Activated CD8-positive, alpha-beta T cell treated with anti-CD3 and anti-CD28 coated beads for 36 hours (primary cell): ENCODE data around the gene LCN6. TPM values are rescaled to one million over a fixed set of nuclear protein-coding genes. Genes with fewer than 3 reads are reported as not detected.
"Not testable (repeated sequence)": the region's sequence is repeated elsewhere in the genome, so short reads cannot be mapped to it uniquely, and the experiment has no call there.

Source experiments
- ATAC-seq: fragments of 200-7000 bp; cut with Tn5 transposase; one replicate; pipeline ENCODE4 v1.10.0; 2021; ENCODE audit warnings: mild to moderate bottlenecking, moderate library complexity
- CTCF ChIA-PET: fragments of 350-600 bp; sonication (Branson Sonifier 250); formaldehyde crosslinking; loops from one replicate; lab custom pipeline; 2021; ENCODE audit warnings: antibody characterized with exemption; lab: Charles Lee
- POLR2A ChIA-PET: fragments of 350-600 bp; sonication (Branson Sonifier 250); formaldehyde crosslinking; loops from one replicate; lab custom pipeline; 2021; ENCODE audit warnings: antibody characterized with exemption; lab: Charles Lee
- DNase-seq: peaks from one replicate; pipeline ENCODE4 v3.0.0-alpha.2; 2020
- H3K27ac Mint-ChIP-seq: one replicate; pipeline ENCODE4 v1.8.0; 2021; ENCODE audit warnings: mild to moderate bottlenecking, mixed read lengths
- H3K27me3 Mint-ChIP-seq: one replicate; pipeline ENCODE4 v1.8.0; 2021; ENCODE audit warnings: mixed read lengths
- H3K36me3 Mint-ChIP-seq: one replicate; pipeline ENCODE4 v1.8.0; 2021; ENCODE audit warnings: low read depth, mixed read lengths
- H3K4me1 Mint-ChIP-seq: one replicate; pipeline ENCODE4 v1.8.0; 2021; ENCODE audit warnings: low read depth, mixed read lengths
- H3K4me3 Mint-ChIP-seq: one replicate; pipeline ENCODE4 v1.8.0; 2021; ENCODE audit warnings: mild to moderate bottlenecking, moderate library complexity, mixed read lengths
- H3K9me3 Mint-ChIP-seq: one replicate; pipeline ENCODE4 v1.8.0; 2021; ENCODE audit warnings: mixed read lengths
- intact Hi-C: fragments of 100-400 bp; cut with micrococcal nuclease; formaldehyde crosslinking; loops from one replicate; pipeline ENCODE4 v1.10.0; 2022
- total RNA-seq, 2 experiments: library from RNA; stranded (reverse); gene quantifications; one replicate each; pipeline ENCODE4 v1.2.3, GENCODE V29; 2021
- TF ChIP-seq, protein P1 (sequence below): fragments of 200-600 bp; IDR thresholded peaks from one replicate; pipeline ENCODE4 v1.8.0; 2022; ENCODE audit warnings: antibody characterized with exemption, mild to moderate bottlenecking

The LCN6 gene
- total RNA-seq, 2 experiments from 2014 or later = not detected

DNA sequence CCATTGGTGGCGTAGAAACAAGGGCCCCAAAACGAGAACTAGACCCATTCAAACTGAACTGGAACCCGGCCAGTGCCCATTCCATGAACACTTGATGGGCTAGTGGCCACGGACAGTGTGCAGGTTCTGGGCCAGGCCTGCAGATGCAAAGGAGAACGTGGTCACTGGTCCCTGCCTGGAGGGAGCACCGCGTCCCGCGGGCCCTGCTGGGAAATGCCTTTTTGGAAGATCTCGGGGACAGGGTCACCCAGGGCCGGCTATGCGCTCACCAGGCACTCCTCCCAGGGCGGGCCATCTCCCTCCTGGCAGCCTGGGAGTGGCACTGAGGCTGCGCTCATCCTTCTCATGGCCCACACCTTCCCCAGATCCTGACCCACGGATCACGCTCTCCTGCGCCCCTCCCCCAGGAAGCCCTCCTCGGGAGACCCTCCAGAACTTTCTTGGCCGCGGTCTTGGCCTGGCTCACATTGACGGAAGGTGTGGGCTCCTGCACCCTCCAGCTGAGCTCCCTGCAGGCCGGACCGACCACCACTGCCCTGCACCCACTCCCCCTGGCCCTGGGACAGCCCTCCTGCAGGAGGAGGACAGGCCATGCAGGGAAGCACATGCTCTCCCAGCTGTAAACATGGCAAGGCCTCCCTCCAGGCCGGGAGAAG, 38.7 kb downstream of the LCN6 start:
- Mint-ChIP-seq H3K9me3 (no peaks in the 10 kb centered on the region), H3K36me3 (no peaks in the 10 kb centered on the region), H3K27me3 (peaks cover 28% of the 10 kb centered on the region), H3K4me3 (no peak overlapping the region), H3K4me1 (peaks cover 2% of the 10 kb centered on the region), H3K27ac (no peak overlapping the region)
- ChIA-PET POLR2A (interaction anchor here (1.2 kb wide), 1 partner anchor 9 kb away, joined by 4 read pairs; no protein-coding TSS in a partner anchor), CTCF (no interaction called here)
- TF ChIP-seq, protein P1, sequence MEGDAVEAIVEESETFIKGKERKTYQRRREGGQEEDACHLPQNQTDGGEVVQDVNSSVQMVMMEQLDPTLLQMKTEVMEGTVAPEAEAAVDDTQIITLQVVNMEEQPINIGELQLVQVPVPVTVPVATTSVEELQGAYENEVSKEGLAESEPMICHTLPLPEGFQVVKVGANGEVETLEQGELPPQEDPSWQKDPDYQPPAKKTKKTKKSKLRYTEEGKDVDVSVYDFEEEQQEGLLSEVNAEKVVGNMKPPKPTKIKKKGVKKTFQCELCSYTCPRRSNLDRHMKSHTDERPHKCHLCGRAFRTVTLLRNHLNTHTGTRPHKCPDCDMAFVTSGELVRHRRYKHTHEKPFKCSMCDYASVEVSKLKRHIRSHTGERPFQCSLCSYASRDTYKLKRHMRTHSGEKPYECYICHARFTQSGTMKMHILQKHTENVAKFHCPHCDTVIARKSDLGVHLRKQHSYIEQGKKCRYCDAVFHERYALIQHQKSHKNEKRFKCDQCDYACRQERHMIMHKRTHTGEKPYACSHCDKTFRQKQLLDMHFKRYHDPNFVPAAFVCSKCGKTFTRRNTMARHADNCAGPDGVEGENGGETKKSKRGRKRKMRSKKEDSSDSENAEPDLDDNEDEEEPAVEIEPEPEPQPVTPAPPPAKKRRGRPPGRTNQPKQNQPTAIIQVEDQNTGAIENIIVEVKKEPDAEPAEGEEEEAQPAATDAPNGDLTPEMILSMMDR = no peak
- ATAC-seq (no peak), DNase-seq (no peak)
- intact Hi-C loops = no loop called here

DNA sequence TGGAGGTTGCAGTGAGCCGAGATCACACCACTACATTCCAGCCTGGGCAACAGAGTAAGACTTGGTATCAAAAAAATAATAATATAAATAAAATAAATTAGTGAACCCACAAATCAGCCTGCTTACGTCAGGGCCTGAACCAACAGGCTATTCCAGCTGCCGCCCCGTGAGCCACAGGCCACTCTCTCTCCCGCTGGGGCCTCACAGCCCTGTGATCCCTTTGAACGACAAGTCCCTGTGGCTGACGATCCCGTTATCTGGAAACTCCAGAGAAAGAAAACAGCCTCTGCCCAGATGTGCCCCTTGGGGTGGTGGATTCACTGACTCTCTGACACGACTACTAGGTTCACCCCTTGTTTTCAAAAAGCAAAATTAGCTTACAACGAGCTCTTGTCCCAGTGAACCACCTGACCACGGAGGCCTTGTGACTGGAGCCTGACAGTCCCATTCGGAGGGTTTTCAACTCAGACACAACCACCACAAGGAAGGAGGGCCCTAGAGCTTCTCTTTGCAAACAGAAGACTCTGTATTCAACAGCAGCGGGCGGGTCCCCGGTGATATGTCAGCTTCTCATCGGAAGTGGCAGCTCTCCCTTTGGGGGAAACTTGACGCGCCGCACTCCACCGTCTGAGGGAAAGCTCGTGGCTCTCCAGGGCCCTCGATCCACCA, 40.3 kb downstream of the LCN6 start:
- H3K4me3 Mint-ChIP-seq = no peak overlapping the region
- CTCF ChIA-PET = no interaction called here
- POLR2A ChIA-PET = interaction anchor here (1.3 to 2.6 kb wide), 2 partner anchors 19 to 21 kb away, joined by 7 to 10 read pairs; no protein-coding TSS in a partner anchor
- H3K4me1 Mint-ChIP-seq = peaks cover 5% of the 10 kb centered on the region
- DNase-seq = no peak
- ATAC-seq = no peak
- H3K9me3 Mint-ChIP-seq = no peaks in the 10 kb centered on the region
- H3K36me3 Mint-ChIP-seq = no peaks in the 10 kb centered on the region
- peaks cover 18% of the 10 kb centered on the region for H3K27me3 Mint-ChIP-seq
- TF ChIP-seq, protein P1 = no peak
- H3K27ac Mint-ChIP-seq = no peak overlapping the region
- intact Hi-C loops = no loop called here

DNA sequence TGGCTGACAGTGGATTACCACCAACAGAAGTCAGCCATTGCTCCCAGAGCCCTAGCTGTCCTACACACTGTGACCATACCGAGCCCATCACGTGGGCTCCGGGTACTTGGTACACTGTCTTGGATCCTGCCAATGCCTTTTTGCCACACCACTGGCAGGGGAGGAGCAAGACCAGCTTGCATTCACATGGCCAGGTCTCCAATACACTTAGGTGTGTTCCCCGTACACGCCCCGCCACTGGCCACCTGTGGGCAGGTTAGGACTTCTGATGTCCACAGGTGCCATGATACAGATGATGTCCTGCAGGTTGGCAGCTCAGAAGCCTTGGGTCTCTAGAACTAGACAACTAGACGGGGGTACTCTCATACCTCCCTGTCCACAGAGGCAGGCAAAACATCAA, 41.3 kb downstream of the LCN6 start:
- Mint-ChIP-seq H3K27me3 (peaks cover 21% of the 10 kb centered on the region), H3K4me1 (peaks cover 8% of the 10 kb centered on the region), H3K4me3 (no peak overlapping the region), H3K36me3 (no peaks in the 10 kb centered on the region), H3K9me3 (no peaks in the 10 kb centered on the region), H3K27ac (no peak overlapping the region)
- ATAC-seq = no peak
- intact Hi-C loops = no loop called here
- DNase-seq = no peak
- ChIA-PET POLR2A (interaction anchor here (0.6 to 2.6 kb wide), 2 partner anchors 20 to 181 kb away, joined by 3 to 10 read pairs; no protein-coding TSS in a partner anchor), CTCF (interaction anchor here (1.3 kb wide), 1 partner anchor 11 kb away, joined by 3 read pairs; no protein-coding TSS in a partner anchor)
- TF ChIP-seq, protein P1 = no peak

DNA sequence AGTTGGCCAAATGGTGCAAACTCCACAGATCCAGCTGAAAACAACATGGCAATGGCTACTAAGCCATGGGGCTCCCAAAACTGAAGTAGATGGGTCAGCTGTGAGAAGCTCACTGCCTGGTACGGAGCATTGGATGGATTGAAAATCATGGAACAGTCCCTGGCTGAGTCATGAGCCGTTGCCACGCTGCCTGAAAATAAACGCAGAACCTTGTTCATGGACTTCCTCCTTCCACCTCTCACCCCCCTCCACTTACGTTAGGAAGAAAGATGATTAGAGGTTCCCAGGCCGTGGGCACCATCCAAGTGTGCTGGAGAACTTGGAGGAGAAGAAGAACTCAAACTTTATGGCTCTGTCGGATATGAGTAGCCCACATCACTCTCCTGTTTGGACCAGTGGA, 42.8 kb downstream of the LCN6 start:
- ATAC-seq = no peak
- Mint-ChIP-seq H3K9me3 (no peaks in the 10 kb centered on the region), H3K4me1 (peaks cover 17% of the 10 kb centered on the region), H3K36me3 (no peaks in the 10 kb centered on the region), H3K4me3 (no peak overlapping the region), H3K27me3 (peaks cover 14% of the 10 kb centered on the region), H3K27ac (no peak overlapping the region)
- TF ChIP-seq, protein P1 = no peak
- ChIA-PET CTCF (interaction anchor here (0.7 kb wide), 1 partner anchor 45 kb away, joined by 3 read pairs; no protein-coding TSS in a partner anchor), POLR2A (interaction anchor here (2.1 kb wide), 1 partner anchor 22 kb away, joined by 7 read pairs; no protein-coding TSS in a partner anchor)
- intact Hi-C loops = no loop called here
- DNase-seq = no peak

DNA sequence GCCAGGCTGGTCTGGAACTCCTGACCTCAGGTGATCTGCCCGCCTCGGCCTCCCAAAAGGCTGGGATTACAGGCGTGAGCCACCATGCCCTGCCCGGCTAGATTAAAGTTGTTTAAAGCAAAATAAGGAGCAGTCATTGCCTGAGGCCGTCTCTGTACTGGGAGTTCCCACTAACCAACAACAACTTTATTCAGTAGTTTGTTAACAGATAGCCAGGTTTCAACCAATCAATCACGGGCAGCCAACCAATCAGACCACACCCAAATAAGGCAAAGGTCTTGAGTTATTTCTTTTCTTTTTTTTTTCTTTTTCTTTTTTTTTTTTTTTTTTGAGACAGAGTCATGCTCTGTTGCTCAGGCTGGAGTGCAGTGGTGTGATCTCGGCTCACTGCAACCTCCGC, 43.6 kb downstream of the LCN6 start:
- H3K27me3 Mint-ChIP-seq, intact Hi-C loops, H3K4me3 Mint-ChIP-seq, ATAC-seq, H3K27ac Mint-ChIP-seq, CTCF ChIA-PET, H3K36me3 Mint-ChIP-seq, H3K9me3 Mint-ChIP-seq, DNase-seq: not testable (repeated sequence)
- peaks cover 22% of the 10 kb centered on the region for H3K4me1 Mint-ChIP-seq
- POLR2A ChIA-PET = interaction anchor here (2.1 kb wide), 1 partner anchor 22 kb away, joined by 7 read pairs; no protein-coding TSS in a partner anchor
